Liver (tissue), 9 donors: ENCODE measurements around the gene PSEN1. TPM values are rescaled to one million over a fixed set of nuclear protein-coding genes. Genes with fewer than 3 reads are reported as not detected.

Source experiments
- DNase-seq: peaks from one replicate; pipeline ENCODE4 v3.0.0-alpha.2; 2017; ENCODE audit warnings: low spot score
- H3K27ac ChIP-seq, 2 donors: one replicate each; pipeline ENCODE4 v1.7.0; 2013; ENCODE audit warnings: inconsistent platforms in 2 of 2, low read length in 2 of 2, control low read depth in 1 of 2, low read depth in 1 of 2, mild to moderate bottlenecking in 1 of 2
- H3K27me3 ChIP-seq, 4 donors: one replicate each; pipeline versions ENCODE4 v1.6.1 to v1.7.0; 2013; ENCODE audit warnings: low read length in 3 of 4, inconsistent platforms in 1 of 4, mild to moderate bottlenecking in 1 of 4, moderate library complexity in 1 of 4; ENCODE audit not compliant: control insufficient read depth in 4 of 4, insufficient read depth in 4 of 4
- H3K36me3 ChIP-seq, 4 donors: one replicate each; pipeline versions ENCODE4 v1.6.1 to v1.7.0; 2013; ENCODE audit warnings: low read length in 3 of 4, mild to moderate bottlenecking in 3 of 4, low read depth in 1 of 4, moderate library complexity in 1 of 4; ENCODE audit not compliant: control insufficient read depth in 4 of 4, insufficient read depth in 3 of 4
- H3K4me1 ChIP-seq, 4 donors: one replicate each; pipeline versions ENCODE4 v1.6.1 to v1.7.0; 2013; ENCODE audit warnings: low read length in 3 of 4, mild to moderate bottlenecking in 3 of 4, moderate library complexity in 1 of 4; ENCODE audit not compliant: control insufficient read depth in 4 of 4, insufficient read depth in 4 of 4
- H3K4me3 ChIP-seq, 3 donors: one replicate each; pipeline versions ENCODE4 v1.6.1 to v1.7.0; 2013; ENCODE audit warnings: low read length in 3 of 3, control low read depth in 1 of 3, low read depth in 1 of 3, mild to moderate bottlenecking in 1 of 3
- H3K9ac ChIP-seq, 2 donors: one replicate each; pipeline ENCODE4 v1.7.0; 2013; ENCODE audit warnings: low read length in 2 of 2, mild to moderate bottlenecking in 2 of 2, moderate library complexity in 2 of 2, control low read depth in 1 of 2, low read depth in 1 of 2
- H3K9me3 ChIP-seq, 4 donors: one replicate each; pipeline versions ENCODE4 v1.6.1 to v1.7.0; 2013; ENCODE audit warnings: low read length in 3 of 4; ENCODE audit not compliant: control insufficient read depth in 4 of 4
- ATF3 ChIP-seq: IDR thresholded peaks from 2 replicates; pipeline ENCODE4 v1.6.1; 2016; ENCODE audit warnings: antibody characterized with exemption
- FOXA1 ChIP-seq: IDR thresholded peaks from 2 replicates; pipeline ENCODE4 v1.6.1; 2016; ENCODE audit warnings: antibody characterized with exemption
- FOXA2 ChIP-seq: IDR thresholded peaks from 2 replicates; pipeline ENCODE4 v1.6.1; 2016; ENCODE audit warnings: antibody characterized with exemption
- GABPA ChIP-seq, 2 donors: IDR thresholded peaks in 1 of 2; conservative IDR thresholded peaks in 1 of 2; 2 replicates each; pipeline ENCODE4 v1.6.1; 2016; ENCODE audit warnings: antibody characterized with exemption in 2 of 2, mild to moderate bottlenecking in 1 of 2, moderate library complexity in 1 of 2
- HNF4A ChIP-seq, 2 donors: conservative IDR thresholded peaks; 2 replicates each; pipeline ENCODE4 v1.6.1; 2016; ENCODE audit warnings: antibody characterized with exemption in 2 of 2, mild to moderate bottlenecking in 2 of 2
- HNF4G ChIP-seq: IDR thresholded peaks from 2 replicates; pipeline ENCODE4 v1.6.1; 2016; ENCODE audit warnings: antibody characterized with exemption
- JUND ChIP-seq, 2 donors: IDR thresholded peaks; 2 replicates each; pipeline ENCODE4 v1.6.1; 2016; ENCODE audit warnings: antibody characterized with exemption in 2 of 2
- MAX ChIP-seq: IDR thresholded peaks from 2 replicates; pipeline ENCODE4 v1.6.1; 2016; ENCODE audit warnings: antibody characterized with exemption
- RAD21 ChIP-seq, 2 donors: IDR thresholded peaks; 2 replicates each; pipeline ENCODE4 v1.6.1; 2016; ENCODE audit warnings: antibody characterized with exemption in 2 of 2, mild to moderate bottlenecking in 2 of 2
- RXRA ChIP-seq, 2 donors: IDR thresholded peaks; 2 replicates each; pipeline ENCODE4 v1.6.1; 2017 to 2018; ENCODE audit warnings: antibody characterized with exemption in 2 of 2, mild to moderate bottlenecking in 1 of 2
- SP1 ChIP-seq: IDR thresholded peaks from 2 replicates; pipeline ENCODE4 v1.6.1; 2018; ENCODE audit warnings: antibody characterized with exemption, mild to moderate bottlenecking
- TAF1 ChIP-seq: conservative IDR thresholded peaks from 2 replicates; pipeline ENCODE4 v1.6.1; 2016; ENCODE audit warnings: antibody characterized with exemption, mild to moderate bottlenecking
- YY1 ChIP-seq: IDR thresholded peaks from 2 replicates; pipeline ENCODE4 v1.6.1; 2016; ENCODE audit warnings: antibody characterized with exemption, mild to moderate bottlenecking
- ZBTB33 ChIP-seq: IDR thresholded peaks from 2 replicates; pipeline ENCODE4 v1.6.1; 2016; ENCODE audit warnings: antibody characterized with exemption
- WGBS: extraction: QIAGEN DNeasy Blood & Tissue Kit; methylation state at CpG from one replicate; pipeline ENCODE4 v1.1.7; 2013; 5-methylcytosine and 5-hydroxymethylcytosine counted together
- polyA plus RNA-seq, 2 donors: library from polyadenylated mRNA; stranded (reverse) in 1 of 2; unstranded in 1 of 2; fragments of 200-250 nt in 1 of 2; fragments of >200 nt in 1 of 2; fragmentation: Nextera tagmentation in 1 of 2; extraction: Ambion mirVana in 1 of 2; gene quantifications; one replicate each; pipeline versions ENCODE4 v1.2.1 to v1.2.3, GENCODE V29; 2013 to 2015
- total RNA-seq, 2 donors: library from RNA; depleted of rRNA; stranded (reverse); fragments of >200 nt; gene quantifications; one replicate each; pipeline ENCODE4 v1.2.3, GENCODE V29; 2014
- TF ChIP-seq, protein P1 (sequence below): fragments of 150-350 bp; IDR thresholded peaks from 2 replicates; pipeline ENCODE4 v1.5.1; 2017; ENCODE audit warnings: improper control_type of control experiment, low read depth, low read length; ENCODE audit not compliant: missing input control
- donor health status: healthy.
- donor health status: healthy.
- donor health status: healthy.
- donor health status: healthy.
- donor health status: healthy.

The PSEN1 gene
- total and polyA plus RNA-seq, 4 donors = 10.4 to 36.2 (median 19.9) TPM

DNA sequence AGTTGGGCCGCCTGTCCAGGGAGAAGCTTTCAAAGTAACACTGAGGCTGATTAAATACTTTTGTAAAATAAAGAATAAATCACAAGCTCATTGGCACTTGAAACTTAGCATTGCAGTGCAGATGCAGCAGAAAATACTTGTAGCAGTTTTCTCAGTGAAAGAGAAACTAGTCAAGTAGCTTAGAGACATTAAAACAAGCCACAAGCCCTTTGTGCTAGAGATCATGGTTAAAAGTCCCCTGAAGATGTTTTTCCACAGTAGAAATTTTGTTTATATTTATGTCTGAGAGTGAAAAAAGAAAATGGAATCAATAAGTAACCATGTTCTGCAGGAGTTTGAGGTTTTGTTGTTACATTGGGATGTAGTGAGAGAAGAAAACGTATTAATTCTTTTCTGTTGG lies 5.9 kb downstream of the PSEN1 start:
- TF ChIP-seq SP1 (no peak), HNF4G (no peak), GABPA (IDR thresholded peaks at IDR 0.05 in 1 of 2, conservative IDR thresholded peaks at IDR 0.05 in 1 of 2) (no peak), HNF4A (conservative IDR thresholded peaks at IDR 0.05) (no peak), MAX (no peak), RAD21 (IDR thresholded peaks at IDR 0.05) (no peak), ATF3 (no peak), ZBTB33 (no peak), TAF1 (no peak), YY1 (no peak)
- TF ChIP-seq, protein P1, sequence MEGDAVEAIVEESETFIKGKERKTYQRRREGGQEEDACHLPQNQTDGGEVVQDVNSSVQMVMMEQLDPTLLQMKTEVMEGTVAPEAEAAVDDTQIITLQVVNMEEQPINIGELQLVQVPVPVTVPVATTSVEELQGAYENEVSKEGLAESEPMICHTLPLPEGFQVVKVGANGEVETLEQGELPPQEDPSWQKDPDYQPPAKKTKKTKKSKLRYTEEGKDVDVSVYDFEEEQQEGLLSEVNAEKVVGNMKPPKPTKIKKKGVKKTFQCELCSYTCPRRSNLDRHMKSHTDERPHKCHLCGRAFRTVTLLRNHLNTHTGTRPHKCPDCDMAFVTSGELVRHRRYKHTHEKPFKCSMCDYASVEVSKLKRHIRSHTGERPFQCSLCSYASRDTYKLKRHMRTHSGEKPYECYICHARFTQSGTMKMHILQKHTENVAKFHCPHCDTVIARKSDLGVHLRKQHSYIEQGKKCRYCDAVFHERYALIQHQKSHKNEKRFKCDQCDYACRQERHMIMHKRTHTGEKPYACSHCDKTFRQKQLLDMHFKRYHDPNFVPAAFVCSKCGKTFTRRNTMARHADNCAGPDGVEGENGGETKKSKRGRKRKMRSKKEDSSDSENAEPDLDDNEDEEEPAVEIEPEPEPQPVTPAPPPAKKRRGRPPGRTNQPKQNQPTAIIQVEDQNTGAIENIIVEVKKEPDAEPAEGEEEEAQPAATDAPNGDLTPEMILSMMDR = no peak
- 91% methylated on average over 2 of the region's 2 CpGs for WGBS
- H3K4me3 ChIP-seq = no peak overlapping the region
- no peaks in the 10 kb centered on the region for H3K9me3 ChIP-seq
- no peak overlapping the region for H3K27ac ChIP-seq
- H3K36me3 ChIP-seq = no peaks in the 10 kb centered on the region
- H3K9ac ChIP-seq = no peak overlapping the region
- H3K4me1 ChIP-seq = peaks cover 5 to 15% (median 14%) of the 10 kb centered on the region in 4 donors
- no peaks in the 10 kb centered on the region for H3K27me3 ChIP-seq
- no peak for DNase-seq

- H3K36me3 ChIP-seq = peaks cover 0 to 3% (median 2%) of the 10 kb centered on the region in 4 donors
- 35% methylated on average over 5 of the region's 5 CpGs for WGBS
These were observed 6.7 kb downstream of the PSEN1 start for GRCh38 chr14:73143003-73143402.

DNA sequence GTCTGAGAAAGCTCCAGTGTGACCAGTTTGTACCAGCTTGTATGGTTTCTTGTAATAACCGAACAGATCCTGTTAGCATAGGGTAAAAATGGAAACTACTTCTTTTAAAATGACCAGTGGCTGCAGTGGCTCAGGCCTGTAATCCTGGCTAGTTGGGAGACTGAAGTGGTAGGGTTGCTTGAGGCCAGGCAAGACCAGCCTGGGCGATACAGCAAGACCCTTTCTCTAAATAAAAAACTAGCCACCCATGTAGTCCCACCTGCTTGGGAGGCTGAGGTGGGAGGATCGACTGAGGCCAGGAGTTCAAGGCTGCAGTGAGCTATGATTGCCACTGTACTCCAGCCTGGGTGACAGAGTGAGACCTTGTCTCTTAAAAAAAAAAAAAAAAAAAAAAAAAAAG lies 7.3 kb downstream of the PSEN1 start:
- WGBS = 96% methylated on average over 3 of the region's 3 CpGs
- Histone ChIP-seq H3K27me3 (no peaks in the 10 kb centered on the region), H3K9ac (no peak overlapping the region), H3K4me3 (no peak overlapping the region), H3K36me3 (peaks cover 2 to 7% (median 5%) of the 10 kb centered on the region in 4 donors), H3K4me1 (peaks cover 0 to 10% (median 8%) of the 10 kb centered on the region in 4 donors), H3K27ac (no peak overlapping the region), H3K9me3 (no peaks in the 10 kb centered on the region)
- TF ChIP-seq FOXA1 = no peak
- no peak for TF ChIP-seq FOXA2
- TF ChIP-seq RAD21 (IDR thresholded peaks at IDR 0.05) = no peak
- no peak for TF ChIP-seq JUND (IDR thresholded peaks at IDR 0.05)
- no peak for TF ChIP-seq GABPA (IDR thresholded peaks at IDR 0.05 in 1 of 2, conservative IDR thresholded peaks at IDR 0.05 in 1 of 2)
- TF ChIP-seq RXRA (IDR thresholded peaks at IDR 0.05) = no peak
- TF ChIP-seq YY1 = no peak
- no peak for TF ChIP-seq HNF4G
- no peak for DNase-seq

More at GRCh38 chr14:73143003-73143402, 6.7 kb downstream of the PSEN1 start:
- Histone ChIP-seq H3K27ac (peak overlapping the region in 1 of 2 donors; percentile 18), H3K9ac (peak overlapping the region in 1 of 2 donors; percentile 31), H3K27me3 (no peaks in the 10 kb centered on the region), H3K4me1 (peaks cover 0 to 10% (median 8%) of the 10 kb centered on the region in 4 donors), H3K9me3 (no peaks in the 10 kb centered on the region), H3K4me3 (no peak overlapping the region)
- no peak for TF ChIP-seq FOXA1
- TF ChIP-seq RXRA (IDR thresholded peaks at IDR 0.05) = peak; percentile 87 to 92
- peak; percentile 13 for TF ChIP-seq SP1
- TF ChIP-seq HNF4A (conservative IDR thresholded peaks at IDR 0.05) = peak in 1 of 2 donors; percentile 23
- no peak for TF ChIP-seq HNF4G
- TF ChIP-seq RAD21 (IDR thresholded peaks at IDR 0.05) = peak in 1 of 2 donors; percentile 32
- DNase-seq = no peak
